GM18519 (cell line): Measurements from ENCODE around the gene GRM4.

Experiments
- ATAC-seq: cut with Tn5 transposase; IDR thresholded peaks from one replicate; pipeline ENCODE4 v1.9.1; 2021; ENCODE audit warnings: mild to moderate bottlenecking, moderate library complexity; ENCODE audit not compliant: unreplicated experiment, low FRiP score

GRM4 gene

DNA sequence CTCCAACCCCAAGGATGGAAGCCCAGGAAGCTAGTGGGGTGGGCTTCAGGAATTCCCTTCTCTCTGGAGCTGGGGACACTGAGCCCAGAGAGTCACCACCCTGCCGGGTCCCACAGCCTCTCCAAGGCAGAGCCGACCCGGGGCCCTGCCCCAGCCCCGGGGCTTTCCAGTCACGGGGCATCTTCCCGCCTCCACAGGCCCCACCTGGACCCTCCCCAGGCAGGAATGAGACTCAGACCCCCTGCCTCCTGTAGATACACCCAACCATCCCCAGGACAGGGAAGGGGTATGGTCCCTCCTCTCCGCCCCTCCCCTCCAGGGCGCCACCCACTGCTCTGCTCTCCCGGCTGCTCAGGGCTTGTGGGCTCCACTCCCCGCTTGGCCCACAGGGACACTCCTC is 53.3 kb downstream of the GRM4 start:
- ATAC-seq: no peak

DNA sequence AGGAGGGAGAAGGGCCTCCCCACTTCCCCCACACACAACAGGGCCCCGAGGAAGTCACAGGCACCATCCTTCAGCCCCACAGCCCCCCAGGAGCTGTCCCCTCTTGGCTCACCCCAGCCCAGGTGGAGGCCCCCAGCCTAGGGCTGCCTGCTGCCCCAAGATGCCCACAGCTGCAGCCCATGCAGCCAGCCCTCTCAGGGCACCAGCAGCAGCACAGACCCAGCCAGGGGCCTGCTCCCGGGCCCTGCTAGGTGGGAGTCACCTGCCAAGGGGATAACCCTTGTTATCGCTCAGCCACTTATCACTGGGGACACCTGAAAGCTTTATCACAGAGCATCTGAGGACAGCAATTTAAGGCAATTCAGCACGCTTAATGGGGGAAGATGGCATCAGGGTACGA is 55.0 kb downstream of the GRM4 start:
- no peak for ATAC-seq

GRCh38 chr6:34090529-34090928 is 55.4 kb downstream of the GRM4 start:
- no peak for ATAC-seq

DNA sequence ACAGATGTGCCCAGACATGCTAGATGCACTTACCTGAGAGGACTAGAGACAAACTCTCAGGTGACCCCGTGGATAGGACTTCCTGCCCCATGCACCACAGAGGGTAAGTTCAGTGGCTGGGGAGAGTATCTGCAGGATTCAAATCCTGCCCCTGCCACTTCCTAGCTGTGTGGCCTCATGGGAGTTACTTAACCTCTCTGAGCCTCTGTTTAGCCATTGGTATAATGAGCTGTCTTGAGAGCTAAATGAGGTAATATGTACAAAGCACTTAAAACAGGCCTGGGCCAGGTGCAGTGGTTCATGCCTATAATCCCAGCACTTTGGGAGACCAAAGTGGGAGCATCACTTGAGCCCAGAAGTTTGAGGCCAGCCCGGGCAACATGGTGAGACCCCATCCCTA is 59.3 kb downstream of the GRM4 start:
- no peak for ATAC-seq

DNA sequence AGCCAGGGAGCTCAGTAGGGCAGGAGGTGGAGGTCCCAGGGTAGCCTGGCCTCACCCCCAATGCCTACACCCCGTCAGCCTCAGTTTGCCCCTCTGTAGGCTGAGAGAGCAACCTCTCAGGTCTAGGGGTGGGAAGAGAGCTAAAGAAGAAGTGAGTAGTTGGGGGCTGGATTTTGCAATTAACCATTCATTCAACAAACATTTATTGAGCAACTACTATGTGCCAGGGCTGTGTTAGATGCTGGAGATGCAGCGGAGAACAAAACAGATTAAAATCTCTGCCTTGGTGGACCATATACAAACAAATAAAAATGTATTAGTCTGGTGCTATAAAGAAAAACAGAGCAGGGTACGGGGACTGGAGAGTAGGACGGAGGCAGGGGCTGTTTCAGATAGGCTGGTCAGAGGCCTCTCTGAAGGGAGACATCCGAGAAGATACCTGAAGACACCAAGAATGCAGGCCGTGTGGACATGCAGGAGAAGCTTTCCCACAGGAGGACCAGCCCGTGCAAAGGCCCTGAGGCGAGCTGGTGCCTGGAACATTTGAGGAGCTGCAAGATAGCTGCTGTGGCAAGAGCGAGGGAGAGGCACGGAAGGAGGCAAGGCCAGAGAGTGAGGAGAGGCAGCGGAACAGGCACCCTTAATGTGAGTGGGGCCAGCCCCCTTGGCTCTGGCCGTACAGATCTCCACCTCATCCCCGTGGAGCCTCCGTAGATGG is 60.3 kb downstream of the GRM4 start:
- no peak for ATAC-seq

DNA sequence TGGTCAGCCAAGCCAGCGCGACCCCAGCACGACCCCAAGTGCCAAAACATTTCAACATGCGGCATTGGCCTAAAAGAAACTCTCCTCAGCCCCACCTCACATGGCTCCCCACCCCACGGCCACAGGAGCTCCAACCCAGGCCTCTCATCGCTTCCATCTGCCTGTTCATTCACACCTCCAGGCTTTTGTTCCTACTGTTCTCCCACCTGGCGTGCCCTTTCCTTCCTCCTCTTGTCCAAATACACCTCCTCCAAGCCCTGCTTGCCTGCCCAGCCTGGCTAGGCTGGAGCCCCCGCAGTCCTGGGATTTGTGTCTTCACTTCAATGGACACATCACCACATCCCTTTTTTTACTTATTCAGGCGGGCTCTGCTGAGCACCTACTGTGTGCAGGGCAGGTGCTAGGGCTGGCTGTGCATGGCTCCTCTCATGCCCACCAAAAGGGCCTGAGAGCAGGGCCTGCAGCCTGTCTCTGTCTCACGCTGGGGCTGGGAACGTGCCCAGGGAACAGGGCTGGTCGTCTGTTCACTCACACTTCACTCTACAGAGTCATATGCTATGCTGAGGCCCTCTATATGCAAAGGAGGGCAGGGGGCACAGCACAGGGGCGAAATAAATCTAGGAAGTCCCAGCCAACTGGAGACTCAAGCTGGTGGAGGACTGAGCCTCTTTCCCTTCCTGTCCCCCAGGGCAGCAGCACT is 61.1 kb downstream of the GRM4 start:
- no peak for ATAC-seq

GRCh38 chr6:34082864-34083626 is 62.8 kb downstream of the GRM4 start:
- ATAC-seq: no peak

DNA sequence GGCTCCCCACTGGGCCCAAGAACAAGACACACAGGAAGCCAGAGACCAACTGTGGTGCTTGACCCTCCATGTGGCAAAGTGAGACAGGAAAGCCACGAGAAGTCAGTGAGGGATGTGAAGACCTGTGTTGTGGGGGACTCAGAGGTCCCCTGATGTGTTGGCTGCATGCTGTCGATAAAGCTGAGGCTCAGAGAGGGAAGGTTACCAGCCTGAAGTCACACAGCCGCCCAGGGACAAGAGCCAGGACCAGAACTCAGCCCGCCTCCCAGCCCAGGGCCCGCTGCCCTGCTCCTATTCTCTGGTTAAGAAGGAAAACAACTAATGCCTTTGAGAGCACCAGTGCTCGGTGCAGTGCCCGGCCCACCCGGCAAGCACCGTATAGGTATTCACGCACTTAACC is 63.5 kb downstream of the GRM4 start:
- ATAC-seq: no peak

- no peak for ATAC-seq
Observed at GRCh38 chr6:34080357-34080756, 65.5 kb downstream of the GRM4 start.

GRCh38 chr6:34079899-34080298 is 66.0 kb downstream of the GRM4 start:
- no peak for ATAC-seq

DNA sequence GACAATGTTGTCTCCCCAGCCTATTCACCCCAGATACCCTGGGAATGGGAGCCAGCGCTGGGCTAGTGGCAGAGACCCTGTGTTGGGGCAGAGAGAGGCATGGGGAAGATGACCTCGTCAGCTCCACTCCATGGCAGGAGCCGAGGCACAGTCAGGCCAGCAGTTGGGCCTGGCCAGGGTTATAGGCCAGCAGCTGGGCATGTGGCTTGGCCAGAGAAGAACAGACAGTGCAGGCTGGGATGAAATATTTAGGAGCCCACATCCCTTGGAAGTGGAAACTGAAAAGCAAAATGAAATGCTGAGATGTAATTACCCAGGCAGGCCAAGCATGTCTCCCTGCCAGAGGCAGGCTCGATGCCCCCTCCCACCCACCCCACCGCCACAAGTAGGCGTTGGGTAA is 70.0 kb downstream of the GRM4 start:
- ATAC-seq: no peak

DNA sequence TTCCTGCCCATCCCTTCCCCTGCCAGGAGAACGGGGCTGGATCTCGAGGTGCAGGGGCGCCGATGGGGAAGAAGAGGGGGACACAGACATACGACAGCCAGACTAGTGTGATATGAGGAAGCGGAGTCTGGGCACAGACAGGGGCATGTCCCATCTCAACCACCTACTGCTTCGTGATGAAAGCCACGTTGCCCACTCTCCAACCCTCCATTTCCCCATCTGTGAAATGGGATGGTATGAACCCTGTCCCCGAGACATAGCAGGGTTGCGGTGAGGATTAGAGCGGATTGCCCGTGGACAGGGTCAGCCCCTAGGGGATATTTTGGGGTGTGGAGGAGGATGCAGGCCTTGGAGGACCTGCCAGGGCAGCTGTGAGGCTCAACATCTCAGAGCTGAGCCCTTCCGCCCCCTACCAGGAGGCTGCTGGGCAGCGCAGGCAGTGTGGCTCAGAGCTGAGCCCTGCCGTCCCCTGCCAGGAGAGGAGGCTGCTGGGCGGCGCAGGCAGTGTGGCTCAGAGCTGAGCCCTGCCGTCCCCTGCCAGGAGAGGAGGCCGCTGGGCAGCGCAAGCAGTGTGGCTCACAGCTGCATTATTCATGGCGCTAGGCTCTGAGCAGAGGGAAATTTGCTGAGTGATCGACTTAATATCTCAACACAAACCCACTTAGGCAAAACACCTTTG is 71.7 kb downstream of the GRM4 start:
- ATAC-seq: no peak

DNA sequence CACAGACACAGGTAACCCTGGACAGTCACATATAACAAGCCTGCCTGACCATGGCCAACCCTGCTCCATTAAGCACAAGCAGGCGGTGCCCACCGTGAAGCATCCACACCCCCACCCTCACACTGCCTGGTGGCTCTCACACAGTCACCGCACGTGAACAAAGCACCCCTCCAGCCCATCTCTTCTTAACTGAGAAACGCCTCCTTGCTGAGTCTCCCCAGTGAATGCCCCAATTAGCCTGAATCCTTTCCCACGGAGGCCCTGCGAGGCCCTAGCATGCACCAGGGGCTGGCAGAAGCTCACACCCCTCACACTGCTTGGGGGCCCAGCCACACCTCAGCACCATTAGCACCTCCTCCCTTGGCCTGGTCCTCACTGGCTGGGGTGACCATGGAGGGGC is 72.3 kb downstream of the GRM4 start:
- ATAC-seq: no peak

DNA sequence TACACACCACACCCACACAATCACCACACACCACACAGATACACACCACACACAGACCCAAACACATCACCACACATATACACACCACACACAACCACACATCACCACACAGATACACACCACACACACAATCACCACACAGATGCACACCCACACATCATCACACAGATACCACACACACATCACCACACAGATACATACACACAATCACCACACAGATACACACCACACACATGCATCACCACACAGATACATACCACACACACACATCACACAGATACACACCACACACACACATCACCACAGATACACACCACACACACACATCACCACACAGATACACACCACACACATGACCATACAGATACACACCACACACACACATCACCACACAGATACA is 73.2 kb downstream of the GRM4 start:
- no peak for ATAC-seq

DNA sequence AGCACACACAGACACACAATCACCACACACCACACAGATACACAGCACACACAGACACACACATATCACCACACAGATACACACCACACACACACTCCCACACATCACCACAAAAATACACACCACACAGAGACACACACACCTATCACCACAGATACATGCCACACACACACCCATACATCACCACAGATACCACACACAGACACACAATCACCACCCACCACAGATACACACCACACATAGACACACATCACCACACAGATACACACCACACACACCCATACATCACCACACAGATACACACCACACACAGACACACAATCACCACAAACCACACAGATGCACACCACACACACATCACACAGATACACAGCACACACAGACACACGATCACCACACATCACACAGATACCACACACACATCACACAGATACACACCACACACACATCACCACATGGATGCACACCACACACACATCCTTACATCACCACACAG is 74.0 kb downstream of the GRM4 start:
- no peak for ATAC-seq

DNA sequence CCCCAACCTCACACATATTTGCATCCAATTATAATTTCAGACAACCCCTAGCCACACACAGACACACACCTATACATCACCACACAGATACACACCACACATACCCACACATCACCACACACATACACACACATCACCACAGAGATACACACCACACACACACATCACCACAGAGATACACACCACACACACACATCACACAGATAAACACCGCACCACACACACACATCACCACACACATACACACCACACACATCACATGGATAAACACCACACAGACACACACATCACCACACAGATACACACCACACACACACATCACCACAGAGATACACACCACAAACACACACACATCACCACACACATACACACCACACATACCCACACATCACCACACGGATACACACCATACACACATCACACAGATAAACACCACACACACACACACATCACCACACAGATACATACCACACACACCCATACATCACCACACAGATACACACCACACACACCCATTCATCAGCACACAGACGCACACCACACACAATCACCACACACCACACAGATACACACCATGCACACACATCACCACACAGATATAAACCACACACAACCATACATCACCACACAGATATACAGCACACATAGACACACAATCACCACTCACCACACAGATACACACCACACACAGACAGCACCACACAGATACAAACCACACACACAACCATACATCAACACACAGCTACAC is 74.6 kb downstream of the GRM4 start:
- ATAC-seq: no peak

GRCh38 chr6:34070315-34071135 is 75.4 kb downstream of the GRM4 start:
- ATAC-seq: no peak

DNA sequence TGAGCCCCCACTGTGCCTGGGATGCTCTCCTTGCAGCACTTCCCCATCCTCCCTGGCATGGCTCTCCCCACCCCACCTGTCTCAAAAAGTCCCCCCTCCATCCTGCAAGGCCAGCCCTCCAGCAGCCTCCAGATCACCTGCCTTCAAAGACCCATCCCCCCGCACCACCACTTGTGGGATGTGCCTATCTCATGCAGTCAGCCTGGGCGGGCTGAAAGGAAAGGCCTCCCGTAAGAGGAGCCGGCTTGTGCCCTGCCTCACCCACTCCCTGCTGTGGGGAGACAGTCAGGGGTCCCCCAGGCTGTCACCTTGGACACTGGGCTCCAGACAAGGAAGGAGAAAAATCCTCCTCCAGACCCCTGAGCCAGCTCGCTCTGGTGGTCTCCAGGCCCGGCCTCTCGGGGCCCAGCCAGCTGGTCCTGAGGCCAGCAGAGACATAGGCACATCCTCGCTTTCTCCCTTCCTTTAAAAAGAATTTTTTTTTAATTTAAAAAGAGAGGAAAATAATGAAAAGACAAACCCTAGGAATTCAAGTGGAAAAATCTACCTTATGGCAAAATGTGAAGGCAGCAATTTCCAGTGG is 77.3 kb downstream of the GRM4 start:
- no peak for ATAC-seq

GRCh38 chr6:34067814-34068213 is 78.1 kb downstream of the GRM4 start:
- no peak for ATAC-seq
